ENCODE data around the gene VTCN1. TPM values are rescaled to one million over a fixed set of nuclear protein-coding genes. Genes with fewer than 3 reads are reported as not detected.

VTCN1 gene
- total RNA-seq, 1 experiment from 2014 or later = not detected

DNA sequence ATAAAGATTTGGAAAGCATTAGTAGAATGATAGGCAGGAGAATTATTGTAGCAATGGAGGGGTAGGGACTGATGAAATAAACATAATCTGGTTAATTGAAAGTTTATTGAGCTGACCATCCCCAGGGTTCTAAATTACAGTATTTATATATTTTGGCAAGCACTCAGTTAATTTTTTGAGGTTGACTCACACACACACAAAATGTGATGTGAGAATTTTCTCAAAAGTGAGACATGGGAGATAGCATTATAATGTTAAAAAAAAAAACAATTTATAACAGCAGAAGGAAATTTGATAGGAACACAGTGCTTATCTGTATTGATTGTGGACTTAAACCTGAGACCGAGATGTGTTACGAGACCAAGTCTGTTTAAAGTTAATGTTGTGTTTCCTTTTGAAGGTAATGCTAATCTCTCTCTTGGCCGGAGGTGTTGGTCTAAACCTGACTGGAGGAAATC is 113.7 kb downstream of the VTCN1 start:
- DNase-seq (ENCODE audit: low read depth) = peak; percentile 34

GRCh38 chr1:117094841-117095604 is 115.7 kb downstream of the VTCN1 start:
- DNase-seq (ENCODE audit: low read depth) = peak; percentile 82

GRCh38 chr1:117093870-117094621 is 116.7 kb downstream of the VTCN1 start:
- DNase-seq (ENCODE audit: low read depth) = peak; percentile 91

Other genes with a start within 250 kb of the VTCN1 start
- 0.07 and 1.2 TPM in 2 replicates for gene CD101, start 209.2 kb downstream of the VTCN1 start, total RNA-seq (2014; rRNA removed; shearing (Covaris generic))
- gene TTF2, start 150.6 kb downstream of the VTCN1 start, total RNA-seq (2014; rRNA removed; shearing (Covaris generic)) = 19.8 and 44.0 TPM in 2 replicates
- gene TRIM45, start 89.2 kb downstream of the VTCN1 start, total RNA-seq (2014; rRNA removed; shearing (Covaris generic)) = 1.5 and 4.2 TPM in 2 replicates
- 15.3 and 20.9 TPM in 2 replicates for gene MAN1A2, start 156.5 kb upstream of the VTCN1 start, total RNA-seq (2014; rRNA removed; shearing (Covaris generic))

Data from M059J (cell line).